Ovary (tissue), 9 donors: ENCODE results near the gene TLE7. TPM values are rescaled to one million over a fixed set of nuclear protein-coding genes. Genes with fewer than 3 reads are reported as not detected.

ENCODE experiments used
- DNase-seq, 5 donors: peaks; one replicate each; pipeline ENCODE4 v3.0.0-alpha.2; 2019 to 2020
- H3K27ac ChIP-seq, 2 donors: fragments of 200-600 bp; one replicate each; pipeline versions ENCODE4 v1.5.1 to v1.8.0; 2019 to 2022
- H3K27me3 ChIP-seq: fragments of 200-600 bp; one replicate; pipeline ENCODE4 v1.8.0; 2022
- H3K36me3 ChIP-seq: fragments of 200-600 bp; sonication (generic); one replicate; pipeline ENCODE4 v1.5.1; 2019
- H3K4me1 ChIP-seq: one replicate; pipeline ENCODE4 v1.8.1; 2013; ENCODE audit warnings: mild to moderate bottlenecking, moderate library complexity; ENCODE audit not compliant: insufficient read depth
- H3K4me3 ChIP-seq: fragments of 200-600 bp; sonication (generic); one replicate; pipeline ENCODE4 v1.5.1; 2017
- H3K9me3 ChIP-seq, 2 donors: fragments of 200-600 bp in 1 of 2; sonication (generic) in 1 of 2; one replicate each; pipeline versions ENCODE4 v1.5.1 to v1.8.1; 2013 to 2019; ENCODE audit warnings: mild to moderate bottlenecking in 1 of 2, moderate library complexity in 1 of 2
- EP300 ChIP-seq: sonication (generic); formaldehyde crosslinking; IDR thresholded peaks from one replicate; pipeline ENCODE4 v1.6.1; 2017; ENCODE audit warnings: antibody characterized with exemption
- POLR2A ChIP-seq: fragments of 450-650 bp; IDR thresholded peaks from one replicate; pipeline ENCODE4 v1.6.1; 2017; ENCODE audit warnings: antibody characterized with exemption, mild to moderate bottlenecking, moderate library complexity
- WGBS, 3 donors: extraction: QIAGEN DNeasy Blood & Tissue Kit in 1 of 3; methylation state at CpG; one replicate each; pipeline versions ENCODE4 v1.1.5 to v1.1.7; 2013 to 2017; 5-methylcytosine and 5-hydroxymethylcytosine counted together
- intact Hi-C, 4 donors: fragments of 100-400 bp; cut with DNase I; formaldehyde crosslinking; loops; one replicate each; pipeline versions ENCODE4 v1.11.0 to v1.15.1; 2022 to 2023
- polyA plus RNA-seq, 2 donors: library from polyadenylated mRNA; stranded (reverse); fragments of 200-250 nt in 1 of 2; fragments of 350-450 nt in 1 of 2; fragmentation: Illumina TruSeq in 1 of 2; extraction: RNeasy Lipid Tissue Mini Kit (QIAGEN cat#74804) in 1 of 2; gene quantifications; one replicate each; pipeline ENCODE4 v1.2.3, GENCODE V29; 2013 to 2014
- total RNA-seq, 7 donors: library from RNA; depleted of rRNA in 2 of 7; stranded (reverse); fragments of >200 nt in 2 of 7; fragmentation: NEBNext Ultra II Directional in 3 of 7; extraction: Animal tissue kit (Norgen Biotek cat#: 25700) in 3 of 7; gene quantifications; one replicate each; pipeline versions ENCODE4 v1.1.0 to v1.2.4, GENCODE V29; 2016 to 2023
- TF ChIP-seq, protein P1 (sequence below), 3 donors: fragments of 450-650 bp in 2 of 3; fragments of 200-600 bp in 1 of 3; IDR thresholded peaks; one replicate each; pipeline versions ENCODE4 v1.5.1 to v1.8.0; 2016 to 2022; ENCODE audit warnings: antibody characterized with exemption in 3 of 3, mild to moderate bottlenecking in 1 of 3
- donor health status: DM: no; HTN: no; CAD: no; lungs with moderate emphysema.
- donor health status: DM: no; HTN: no; CAD: no.
- donor health status: Bipolar disorder and iron deficiency.
- donor health status: DM: yes; HTN: yes; CAD: no.
- donor health status: DM: no; HTN: no; CAD: no.
- donor health status: DM: yes; HTN: yes; CAD: no.

TLE7 gene
- total and polyA plus RNA-seq, 9 donors = 0.10 TPM; not detected in 8

DNA sequence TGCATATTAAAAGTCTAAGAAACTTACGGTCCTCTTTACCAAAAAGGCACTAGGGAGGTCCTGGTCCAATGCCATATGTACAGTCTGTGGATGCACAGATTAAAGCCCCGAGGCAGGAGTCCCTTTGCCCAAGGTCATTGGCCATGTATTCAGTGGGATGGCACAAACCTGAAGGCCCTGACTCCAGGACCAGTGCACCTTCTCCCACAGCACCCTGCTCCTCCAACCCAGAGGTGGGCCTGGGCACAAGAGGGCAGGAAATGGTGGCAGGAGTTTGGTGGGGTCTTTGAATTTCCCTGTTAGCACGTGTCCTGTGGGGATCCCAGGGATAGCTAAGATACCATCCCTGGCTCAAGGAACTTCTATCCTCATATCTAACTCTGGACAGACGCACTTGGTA is 28.5 kb downstream of the TLE7 start:
- H3K27me3 ChIP-seq = no peaks in the 10 kb centered on the region
- H3K27ac ChIP-seq = no peak overlapping the region
- 56 to 64% (median 59%) methylated on average over 4 of the region's 4 CpGs for WGBS, 3 donors
- DNase-seq = no peak
- no peak for TF ChIP-seq EP300
- TF ChIP-seq POLR2A = no peak
- TF ChIP-seq, protein P1, sequence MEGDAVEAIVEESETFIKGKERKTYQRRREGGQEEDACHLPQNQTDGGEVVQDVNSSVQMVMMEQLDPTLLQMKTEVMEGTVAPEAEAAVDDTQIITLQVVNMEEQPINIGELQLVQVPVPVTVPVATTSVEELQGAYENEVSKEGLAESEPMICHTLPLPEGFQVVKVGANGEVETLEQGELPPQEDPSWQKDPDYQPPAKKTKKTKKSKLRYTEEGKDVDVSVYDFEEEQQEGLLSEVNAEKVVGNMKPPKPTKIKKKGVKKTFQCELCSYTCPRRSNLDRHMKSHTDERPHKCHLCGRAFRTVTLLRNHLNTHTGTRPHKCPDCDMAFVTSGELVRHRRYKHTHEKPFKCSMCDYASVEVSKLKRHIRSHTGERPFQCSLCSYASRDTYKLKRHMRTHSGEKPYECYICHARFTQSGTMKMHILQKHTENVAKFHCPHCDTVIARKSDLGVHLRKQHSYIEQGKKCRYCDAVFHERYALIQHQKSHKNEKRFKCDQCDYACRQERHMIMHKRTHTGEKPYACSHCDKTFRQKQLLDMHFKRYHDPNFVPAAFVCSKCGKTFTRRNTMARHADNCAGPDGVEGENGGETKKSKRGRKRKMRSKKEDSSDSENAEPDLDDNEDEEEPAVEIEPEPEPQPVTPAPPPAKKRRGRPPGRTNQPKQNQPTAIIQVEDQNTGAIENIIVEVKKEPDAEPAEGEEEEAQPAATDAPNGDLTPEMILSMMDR (IDR thresholded peaks at IDR 0.05) = no peak
- H3K4me1 ChIP-seq = peaks cover 3% of the 10 kb centered on the region
- no peaks in the 10 kb centered on the region for H3K9me3 ChIP-seq
- H3K36me3 ChIP-seq = no peaks in the 10 kb centered on the region
- no peak overlapping the region for H3K4me3 ChIP-seq
- intact Hi-C loops = loop anchor here (2.0 to 10.0 kb wide), 3 partner anchors 89 to 201 kb away; no protein-coding TSS in a partner anchor

DNA sequence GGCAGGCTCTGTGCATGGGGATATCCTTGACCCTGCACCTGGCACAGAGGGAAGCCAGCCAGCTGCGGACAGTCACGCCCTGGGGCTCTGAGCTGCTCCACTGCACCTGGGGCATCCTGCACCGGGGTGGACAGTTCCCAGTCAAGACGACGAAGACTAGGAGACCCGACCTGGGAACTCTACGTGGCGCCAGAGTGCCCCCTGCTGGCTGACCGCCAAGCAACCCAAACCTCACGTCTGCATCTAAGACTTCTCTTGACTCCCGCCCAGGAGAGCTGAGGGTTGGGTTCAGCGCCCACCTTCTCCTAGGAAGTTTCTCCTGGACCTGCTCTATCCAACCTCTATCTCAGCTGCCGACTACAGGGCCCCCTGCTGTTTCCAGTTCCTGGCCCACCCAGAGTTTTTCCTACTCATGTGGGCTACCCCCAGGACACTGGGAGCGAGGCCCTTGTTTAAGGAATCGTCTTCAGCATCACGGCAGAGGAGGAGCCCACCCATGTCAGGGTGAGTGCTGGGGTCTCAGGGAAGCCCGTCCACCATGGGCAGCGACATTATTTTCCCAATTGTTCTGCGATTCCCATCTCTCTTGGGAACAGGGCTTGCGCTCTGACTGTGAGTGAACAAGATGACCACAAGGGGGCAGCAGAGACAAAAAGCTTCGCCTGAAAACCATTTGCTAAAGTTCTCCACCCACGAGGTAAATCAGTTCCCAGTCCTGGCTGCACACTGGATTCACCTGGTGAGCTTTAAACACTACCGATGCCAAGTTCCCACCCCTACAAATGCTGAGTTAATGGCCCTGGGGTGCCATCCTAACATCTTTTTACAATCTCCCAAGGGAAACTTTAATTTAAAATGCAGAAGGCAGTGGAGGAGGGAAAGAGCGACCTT is 29.3 kb downstream of the TLE7 start:
- peak; percentile 45 to 71 (median 62) for DNase-seq
- Histone ChIP-seq H3K4me3 (no peak overlapping the region), H3K27ac (no peak overlapping the region), H3K9me3 (no peaks in the 10 kb centered on the region), H3K27me3 (no peaks in the 10 kb centered on the region), H3K4me1 (peaks cover 3% of the 10 kb centered on the region), H3K36me3 (no peaks in the 10 kb centered on the region)
- TF ChIP-seq, protein P1 (IDR thresholded peaks at IDR 0.05) = peak; percentile 63 to 85 (median 65)
- TF ChIP-seq EP300 (no peak), POLR2A (no peak)
- intact Hi-C loops = loop anchor here (2.0 to 10.0 kb wide), 3 partner anchors 90 to 202 kb away; no protein-coding TSS in a partner anchor
- 7 to 8% (median 8%) methylated on average over 24 of the region's 24 CpGs for WGBS, 3 donors

DNA sequence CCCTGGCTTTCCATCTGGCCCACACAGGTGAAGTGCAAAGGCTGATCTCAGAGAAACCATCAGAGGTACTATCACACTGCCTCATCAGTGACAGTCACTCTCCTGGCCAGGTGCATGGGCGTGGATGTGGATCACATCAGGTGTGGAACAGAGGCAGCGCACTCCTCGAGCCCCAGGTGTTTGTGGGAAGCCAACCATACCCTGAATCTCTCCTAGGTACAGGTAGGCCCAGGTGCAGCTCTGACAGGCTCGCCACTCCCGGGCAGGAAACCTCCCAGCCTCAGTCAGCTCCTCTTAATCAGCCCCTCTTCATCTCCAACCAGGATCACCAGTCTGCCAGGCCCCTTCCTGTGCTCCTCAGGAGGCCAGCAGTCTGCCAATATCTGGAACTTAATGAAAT is 31.7 kb downstream of the TLE7 start:
- Histone ChIP-seq H3K36me3 (no peaks in the 10 kb centered on the region), H3K27me3 (no peaks in the 10 kb centered on the region), H3K4me3 (no peak overlapping the region), H3K27ac (no peak overlapping the region), H3K9me3 (no peaks in the 10 kb centered on the region), H3K4me1 (peaks cover 3% of the 10 kb centered on the region)
- 91 to 95% (median 91%) methylated on average over 5 of the region's 5 CpGs for WGBS, 3 donors
- no peak for DNase-seq
- TF ChIP-seq, protein P1 (IDR thresholded peaks at IDR 0.05) = no peak
- TF ChIP-seq EP300 = no peak
- TF ChIP-seq POLR2A = no peak
- intact Hi-C loops = loop anchor here in 3 of 4 donors (5.0 to 10.0 kb wide), 2 partner anchors 92 to 205 kb away; no protein-coding TSS in a partner anchor

DNA sequence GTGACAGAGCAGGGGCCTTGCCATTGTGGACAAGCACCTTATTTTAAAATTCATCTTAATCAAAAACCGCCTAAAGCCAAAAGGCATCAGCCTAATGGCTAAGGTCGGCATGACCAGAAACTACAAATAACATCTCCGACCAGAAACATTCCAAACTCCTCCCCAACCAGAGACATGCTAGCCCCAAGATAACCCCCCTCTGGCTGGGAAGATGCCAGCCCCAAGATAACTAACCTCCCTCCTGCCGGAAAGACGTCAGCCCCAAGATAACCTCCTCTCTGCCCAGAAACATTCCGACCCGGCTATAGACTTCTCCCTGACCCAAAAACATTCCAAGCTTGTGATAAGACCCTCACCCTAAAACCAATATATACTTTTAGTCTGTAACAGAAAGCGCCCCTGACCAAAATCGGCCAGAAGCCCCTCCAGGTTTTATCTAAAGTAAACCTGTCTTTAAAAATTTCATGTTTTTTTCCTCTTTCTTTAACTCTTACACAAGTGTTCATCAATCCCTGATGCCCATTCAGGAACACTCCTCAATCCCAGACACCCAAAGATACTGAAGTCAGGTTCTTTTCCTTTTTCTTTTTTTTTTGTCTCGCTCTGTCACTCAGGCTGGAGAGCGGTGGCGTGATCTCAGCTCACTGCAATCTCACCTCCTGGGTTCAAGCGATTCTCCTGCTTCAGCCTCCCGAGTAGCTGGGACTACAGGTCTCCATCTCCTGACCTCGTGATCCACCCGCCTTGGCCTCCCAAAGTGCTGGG is 32.7 kb downstream of the TLE7 start:
- intact Hi-C loops = no loop called here
- H3K4me3 ChIP-seq = no peak overlapping the region
- WGBS, 3 donors = 28 to 32% (median 29%) methylated on average over 16 of the region's 16 CpGs
- DNase-seq = peak in 1 of 5 donors; percentile 64
- H3K9me3 ChIP-seq = no peaks in the 10 kb centered on the region
- H3K36me3 ChIP-seq = no peaks in the 10 kb centered on the region
- no peak overlapping the region for H3K27ac ChIP-seq
- H3K4me1 ChIP-seq = peaks cover 3% of the 10 kb centered on the region
- H3K27me3 ChIP-seq = no peaks in the 10 kb centered on the region
- TF ChIP-seq, protein P1 (IDR thresholded peaks at IDR 0.05) = no peak
- no peak for TF ChIP-seq EP300
- TF ChIP-seq POLR2A = no peak
